DMS79 (cell line): ENCODE measurements around the gene CLCN2.

ENCODE experiments used
- DNase-seq: peaks from one replicate; lab custom pipeline; 2025; lab: John Stamatoyannopoulos, UW

Gene CLCN2

GRCh38 chr3:184360070-184360928, 1.1 kb downstream of the CLCN2 start:
- no peak for DNase-seq

- DNase-seq = no peak
These were observed 1.8 kb downstream of the CLCN2 start for GRCh38 chr3:184359610-184360009.

GRCh38 chr3:184358921-184359350, 2.5 kb downstream of the CLCN2 start:
- DNase-seq = no peak

GRCh38 chr3:184358124-184358767, 3.2 kb downstream of the CLCN2 start:
- DNase-seq = no peak

- no peak for DNase-seq
These were observed 3.9 kb downstream of the CLCN2 start for GRCh38 chr3:184357248-184358123.

- no peak for DNase-seq
These were observed 6.0 kb downstream of the CLCN2 start for GRCh38 chr3:184355261-184356040.

GRCh38 chr3:184354754-184355153, 6.7 kb downstream of the CLCN2 start:
- DNase-seq = no peak

GRCh38 chr3:184354121-184354728, 7.2 kb downstream of the CLCN2 start:
- no peak for DNase-seq

GRCh38 chr3:184353546-184353941, 7.9 kb downstream of the CLCN2 start:
- DNase-seq = no peak

GRCh38 chr3:184352897-184353545, 8.4 kb downstream of the CLCN2 start:
- DNase-seq = no peak

- DNase-seq = no peak
These were observed 9.1 kb downstream of the CLCN2 start for GRCh38 chr3:184352149-184352785.

GRCh38 chr3:184351511-184352148, 9.8 kb downstream of the CLCN2 start:
- DNase-seq = no peak

- DNase-seq = no peak
These were observed 10.8 kb downstream of the CLCN2 start for GRCh38 chr3:184350618-184351017.

GRCh38 chr3:184349563-184350470, 11.6 kb downstream of the CLCN2 start:
- no peak for DNase-seq

GRCh38 chr3:184348057-184348382, 13.4 kb downstream of the CLCN2 start:
- no peak for DNase-seq

- DNase-seq = no peak
These were observed 13.9 kb downstream of the CLCN2 start for GRCh38 chr3:184347321-184348056.

GRCh38 chr3:184346480-184347190, 14.8 kb downstream of the CLCN2 start:
- no peak for DNase-seq
